ENCODE data around the gene CELF3.

CELF3 gene

GRCh38 chr1:151720554-151720953, 4.0 kb upstream of the CELF3 start:
- Histone ChIP-seq H3K27ac (ENCODE audit: low read length) (peak overlapping the region; percentile 84), H3K4me1 (ENCODE audit: control insufficient read depth, insufficient read depth, low read length) (peaks cover 38% of the 10 kb centered on the region), H3K36me3 (ENCODE audit: control insufficient read depth in 2 of 2, insufficient read depth in 2 of 2, low read length in 2 of 2) (no peaks in the 10 kb centered on the region), H3K9ac (ENCODE audit: low read length in 2 of 2) (peak overlapping the region; percentile 57 to 71), H3K9me3 (ENCODE audit: control insufficient read depth in 2 of 2, low read length in 2 of 2) (no peaks in the 10 kb centered on the region), H3K4me3 (ENCODE audit: low read length in 2 of 2) (peak overlapping the region; percentile 61 to 73), H3K27me3 (ENCODE audit: control insufficient read depth in 1 of 2, insufficient read depth in 2 of 2, low read length in 2 of 2) (peaks cover 9 to 10% of the 10 kb centered on the region in 2 donors)

- no peaks in the 10 kb centered on the region for H3K36me3 ChIP-seq (ENCODE audit: control insufficient read depth in 2 of 2, insufficient read depth in 2 of 2, low read length in 2 of 2)
- H3K9ac ChIP-seq (ENCODE audit: low read length in 2 of 2): peak overlapping the region; percentile 57 to 71
- no peaks in the 10 kb centered on the region for H3K9me3 ChIP-seq (ENCODE audit: control insufficient read depth in 2 of 2, low read length in 2 of 2)
- H3K27ac ChIP-seq (ENCODE audit: low read length): peak overlapping the region; percentile 84
- H3K27me3 ChIP-seq (ENCODE audit: control insufficient read depth in 1 of 2, insufficient read depth in 2 of 2, low read length in 2 of 2): peaks cover 9 to 10% of the 10 kb centered on the region in 2 donors
- H3K4me1 ChIP-seq (ENCODE audit: control insufficient read depth, insufficient read depth, low read length): peaks cover 38% of the 10 kb centered on the region
- H3K4me3 ChIP-seq (ENCODE audit: low read length in 2 of 2): peak overlapping the region; percentile 61 to 73
Measured at GRCh38 chr1:151720125-151720524, 3.5 kb upstream of the CELF3 start.

- Histone ChIP-seq H3K4me3 (ENCODE audit: low read length in 2 of 2) (no peak overlapping the region), H3K27me3 (ENCODE audit: control insufficient read depth in 1 of 2, insufficient read depth in 2 of 2, low read length in 2 of 2) (peaks cover 9 to 10% of the 10 kb centered on the region in 2 donors), H3K4me1 (ENCODE audit: control insufficient read depth, insufficient read depth, low read length) (peaks cover 38% of the 10 kb centered on the region), H3K27ac (ENCODE audit: low read length) (peak overlapping the region; percentile 55), H3K9me3 (ENCODE audit: control insufficient read depth in 2 of 2, low read length in 2 of 2) (no peaks in the 10 kb centered on the region), H3K9ac (ENCODE audit: low read length in 2 of 2) (no peak overlapping the region), H3K36me3 (ENCODE audit: control insufficient read depth in 2 of 2, insufficient read depth in 2 of 2, low read length in 2 of 2) (no peaks in the 10 kb centered on the region)
Measured at GRCh38 chr1:151718666-151719065, 2.1 kb upstream of the CELF3 start.

- peak overlapping the region; percentile 55 for H3K27ac ChIP-seq (ENCODE audit: low read length)
- no peak overlapping the region for H3K4me3 ChIP-seq (ENCODE audit: low read length in 2 of 2)
- peaks cover 38% of the 10 kb centered on the region for H3K4me1 ChIP-seq (ENCODE audit: control insufficient read depth, insufficient read depth, low read length)
- peaks cover 9 to 10% of the 10 kb centered on the region in 2 donors for H3K27me3 ChIP-seq (ENCODE audit: control insufficient read depth in 1 of 2, insufficient read depth in 2 of 2, low read length in 2 of 2)
- no peaks in the 10 kb centered on the region for H3K36me3 ChIP-seq (ENCODE audit: control insufficient read depth in 2 of 2, insufficient read depth in 2 of 2, low read length in 2 of 2)
- H3K9ac ChIP-seq (ENCODE audit: low read length in 2 of 2): no peak overlapping the region
- H3K9me3 ChIP-seq (ENCODE audit: control insufficient read depth in 2 of 2, low read length in 2 of 2): no peaks in the 10 kb centered on the region
Measured at GRCh38 chr1:151718011-151718431, 1.4 kb upstream of the CELF3 start.

GRCh38 chr1:151716405-151716762, 219 bp downstream of the CELF3 start:
- H3K36me3 ChIP-seq (ENCODE audit: control insufficient read depth in 2 of 2, insufficient read depth in 2 of 2, low read length in 2 of 2): no peaks in the 10 kb centered on the region
- H3K4me1 ChIP-seq (ENCODE audit: control insufficient read depth, insufficient read depth, low read length): peaks cover 32% of the 10 kb centered on the region
- H3K27ac ChIP-seq (ENCODE audit: low read length): no peak overlapping the region
- peaks cover 10 to 11% of the 10 kb centered on the region in 2 donors for H3K27me3 ChIP-seq (ENCODE audit: control insufficient read depth in 1 of 2, insufficient read depth in 2 of 2, low read length in 2 of 2)
- no peak overlapping the region for H3K9ac ChIP-seq (ENCODE audit: low read length in 2 of 2)
- no peak overlapping the region for H3K4me3 ChIP-seq (ENCODE audit: low read length in 2 of 2)
- H3K9me3 ChIP-seq (ENCODE audit: control insufficient read depth in 2 of 2, low read length in 2 of 2): no peaks in the 10 kb centered on the region

GRCh38 chr1:151715726-151716404, 738 bp downstream of the CELF3 start:
- Histone ChIP-seq H3K27ac (ENCODE audit: low read length) (no peak overlapping the region), H3K27me3 (ENCODE audit: control insufficient read depth in 1 of 2, insufficient read depth in 2 of 2, low read length in 2 of 2) (peaks cover 10 to 11% of the 10 kb centered on the region in 2 donors), H3K9ac (ENCODE audit: low read length in 2 of 2) (no peak overlapping the region)

GRCh38 chr1:151714820-151715725, 1.5 kb downstream of the CELF3 start:
- peaks cover 22% of the 10 kb centered on the region for H3K4me1 ChIP-seq (ENCODE audit: control insufficient read depth, insufficient read depth, low read length)
- no peaks in the 10 kb centered on the region for H3K9me3 ChIP-seq (ENCODE audit: control insufficient read depth in 2 of 2, low read length in 2 of 2)
- no peak overlapping the region for H3K27ac ChIP-seq (ENCODE audit: low read length)
- peaks cover 10 to 11% of the 10 kb centered on the region in 2 donors for H3K27me3 ChIP-seq (ENCODE audit: control insufficient read depth in 1 of 2, insufficient read depth in 2 of 2, low read length in 2 of 2)
- H3K9ac ChIP-seq (ENCODE audit: low read length in 2 of 2): no peak overlapping the region
- H3K36me3 ChIP-seq (ENCODE audit: control insufficient read depth in 2 of 2, insufficient read depth in 2 of 2, low read length in 2 of 2): no peaks in the 10 kb centered on the region
- H3K4me3 ChIP-seq (ENCODE audit: low read length in 2 of 2): no peak overlapping the region

More at GRCh38 chr1:151715726-151716404, 738 bp downstream of the CELF3 start:
- H3K4me1 ChIP-seq (ENCODE audit: control insufficient read depth, insufficient read depth, low read length): peaks cover 30% of the 10 kb centered on the region
- H3K9me3 ChIP-seq (ENCODE audit: control insufficient read depth in 2 of 2, low read length in 2 of 2): no peaks in the 10 kb centered on the region
- no peaks in the 10 kb centered on the region for H3K36me3 ChIP-seq (ENCODE audit: control insufficient read depth in 2 of 2, insufficient read depth in 2 of 2, low read length in 2 of 2)
- no peak overlapping the region for H3K4me3 ChIP-seq (ENCODE audit: low read length in 2 of 2)

- H3K9ac ChIP-seq (ENCODE audit: low read length in 2 of 2): no peak overlapping the region
- H3K4me1 ChIP-seq (ENCODE audit: control insufficient read depth, insufficient read depth, low read length): peaks cover 18% of the 10 kb centered on the region
- peaks cover 10 to 11% of the 10 kb centered on the region in 2 donors for H3K27me3 ChIP-seq (ENCODE audit: control insufficient read depth in 1 of 2, insufficient read depth in 2 of 2, low read length in 2 of 2)
- H3K27ac ChIP-seq (ENCODE audit: low read length): no peak overlapping the region
- H3K36me3 ChIP-seq (ENCODE audit: control insufficient read depth in 2 of 2, insufficient read depth in 2 of 2, low read length in 2 of 2): no peaks in the 10 kb centered on the region
- no peaks in the 10 kb centered on the region for H3K9me3 ChIP-seq (ENCODE audit: control insufficient read depth in 2 of 2, low read length in 2 of 2)
- no peak overlapping the region for H3K4me3 ChIP-seq (ENCODE audit: low read length in 2 of 2)
Measured at GRCh38 chr1:151713874-151714273, 2.7 kb downstream of the CELF3 start.

- Histone ChIP-seq H3K27ac (ENCODE audit: low read length) (no peak overlapping the region), H3K9me3 (ENCODE audit: control insufficient read depth in 2 of 2, low read length in 2 of 2) (no peaks in the 10 kb centered on the region), H3K36me3 (ENCODE audit: control insufficient read depth in 2 of 2, insufficient read depth in 2 of 2, low read length in 2 of 2) (no peaks in the 10 kb centered on the region), H3K9ac (ENCODE audit: low read length in 2 of 2) (no peak overlapping the region), H3K27me3 (ENCODE audit: control insufficient read depth in 1 of 2, insufficient read depth in 2 of 2, low read length in 2 of 2) (peaks cover 10 to 11% of the 10 kb centered on the region in 2 donors), H3K4me1 (ENCODE audit: control insufficient read depth, insufficient read depth, low read length) (peaks cover 14% of the 10 kb centered on the region), H3K4me3 (ENCODE audit: low read length in 2 of 2) (no peak overlapping the region)
Measured at GRCh38 chr1:151713044-151713443, 3.6 kb downstream of the CELF3 start.

GRCh38 chr1:151711951-151712350, 4.7 kb downstream of the CELF3 start:
- Histone ChIP-seq H3K36me3 (ENCODE audit: control insufficient read depth in 2 of 2, insufficient read depth in 2 of 2, low read length in 2 of 2) (no peaks in the 10 kb centered on the region), H3K4me1 (ENCODE audit: control insufficient read depth, insufficient read depth, low read length) (peaks cover 4% of the 10 kb centered on the region), H3K9me3 (ENCODE audit: control insufficient read depth in 2 of 2, low read length in 2 of 2) (no peaks in the 10 kb centered on the region), H3K27ac (ENCODE audit: low read length) (no peak overlapping the region), H3K27me3 (ENCODE audit: control insufficient read depth in 1 of 2, insufficient read depth in 2 of 2, low read length in 2 of 2) (peaks cover 7 to 9% of the 10 kb centered on the region in 2 donors), H3K4me3 (ENCODE audit: low read length in 2 of 2) (no peak overlapping the region), H3K9ac (ENCODE audit: low read length in 2 of 2) (no peak overlapping the region)

Measured in stomach smooth muscle (tissue), 2 donors.